ENCODE results near the gene COQ10A.
"Not testable (repeated sequence)": the region's sequence is repeated elsewhere in the genome, so short reads cannot be mapped to it uniquely, and the experiment has no call there.

Gene COQ10A

GRCh38 chr12:56243731-56244181, 23.0 kb upstream of the COQ10A start:
- no peak for DNase-seq (ENCODE audit: low read depth in 2 of 2)

GRCh38 chr12:56244494-56244893, 22.2 kb upstream of the COQ10A start:
- DNase-seq (ENCODE audit: low read depth in 2 of 2) = no peak

- DNase-seq (ENCODE audit: low read depth in 2 of 2) = no peak
Measured at GRCh38 chr12:56247923-56248322, 18.8 kb upstream of the COQ10A start.

GRCh38 chr12:56248711-56249110, 18.0 kb upstream of the COQ10A start:
- DNase-seq (ENCODE audit: low read depth in 2 of 2) = no peak

- DNase-seq (ENCODE audit: low read depth in 2 of 2) = no peak
Measured at GRCh38 chr12:56252649-56253048, 14.1 kb upstream of the COQ10A start.

GRCh38 chr12:56253091-56253490, 13.7 kb upstream of the COQ10A start:
- DNase-seq (ENCODE audit: low read depth in 2 of 2) = no peak

- DNase-seq (ENCODE audit: low read depth in 2 of 2) = no peak
Measured at GRCh38 chr12:56255671-56256070, 11.1 kb upstream of the COQ10A start.

- no peak for DNase-seq (ENCODE audit: low read depth in 2 of 2)
Measured at GRCh38 chr12:56256326-56256960, 10.3 kb upstream of the COQ10A start.

- no peak for DNase-seq (ENCODE audit: low read depth in 2 of 2)
Measured at GRCh38 chr12:56257071-56257470, 9.7 kb upstream of the COQ10A start.

- no peak for DNase-seq (ENCODE audit: low read depth in 2 of 2)
Measured at GRCh38 chr12:56257491-56258067, 9.2 kb upstream of the COQ10A start.

- peak; percentile 48 to 49 for DNase-seq (ENCODE audit: low read depth in 2 of 2)
Measured at GRCh38 chr12:56258068-56258819, 8.5 kb upstream of the COQ10A start, which contains the start of gene ANKRD52. Gene ANKRD52, minus strand, starts transcription at chr12:56258384. Its CDS starts 115 bp downstream, at chr12:56258269.

- no peak for DNase-seq (ENCODE audit: low read depth in 2 of 2)
Measured at GRCh38 chr12:56258820-56259183, 7.9 kb upstream of the COQ10A start.

- DNase-seq (ENCODE audit: low read depth in 2 of 2) = no peak
Measured at GRCh38 chr12:56260380-56260779, 6.4 kb upstream of the COQ10A start.

- DNase-seq (ENCODE audit: low read depth in 2 of 2) = no peak
Measured at GRCh38 chr12:56260921-56261320, 5.8 kb upstream of the COQ10A start.

- DNase-seq (ENCODE audit: low read depth in 2 of 2) = peak; percentile 49 to 50
Measured at GRCh38 chr12:56261503-56262232, 5.1 kb upstream of the COQ10A start.

GRCh38 chr12:56262955-56263354, 3.8 kb upstream of the COQ10A start:
- not testable (repeated sequence) for DNase-seq (ENCODE audit: low read depth in 2 of 2)

- not testable (repeated sequence) for DNase-seq (ENCODE audit: low read depth in 2 of 2)
Measured at GRCh38 chr12:56266068-56266692, 562 bp upstream of the COQ10A start.

GRCh38 chr12:56267443-56268071, 815 bp downstream of the COQ10A start:
- no peak for DNase-seq (ENCODE audit: low read depth in 2 of 2)

- DNase-seq (ENCODE audit: low read depth in 2 of 2) = no peak
Measured at GRCh38 chr12:56271031-56271430, 4.3 kb downstream of the COQ10A start.

GRCh38 chr12:56272468-56272867, 5.7 kb downstream of the COQ10A start:
- DNase-seq (ENCODE audit: low read depth in 2 of 2) = not testable (repeated sequence)

GRCh38 chr12:56274299-56274698, 7.6 kb downstream of the COQ10A start:
- no peak for DNase-seq (ENCODE audit: low read depth in 2 of 2)

Measured in fibroblast of skin of left biceps (primary cell).